Measurements from ENCODE around the gene CLCN7. TPM values are rescaled to one million over a fixed set of nuclear protein-coding genes. Genes with fewer than 3 reads are reported as not detected.
"Not testable (repeated sequence)": the region's sequence is repeated elsewhere in the genome, so short reads cannot be mapped to it uniquely, and the experiment has no call there.

Gene CLCN7
- total RNA-seq, 4 donors from 2014 or later = 21.5 to 145 (median 57.2) TPM

DNA sequence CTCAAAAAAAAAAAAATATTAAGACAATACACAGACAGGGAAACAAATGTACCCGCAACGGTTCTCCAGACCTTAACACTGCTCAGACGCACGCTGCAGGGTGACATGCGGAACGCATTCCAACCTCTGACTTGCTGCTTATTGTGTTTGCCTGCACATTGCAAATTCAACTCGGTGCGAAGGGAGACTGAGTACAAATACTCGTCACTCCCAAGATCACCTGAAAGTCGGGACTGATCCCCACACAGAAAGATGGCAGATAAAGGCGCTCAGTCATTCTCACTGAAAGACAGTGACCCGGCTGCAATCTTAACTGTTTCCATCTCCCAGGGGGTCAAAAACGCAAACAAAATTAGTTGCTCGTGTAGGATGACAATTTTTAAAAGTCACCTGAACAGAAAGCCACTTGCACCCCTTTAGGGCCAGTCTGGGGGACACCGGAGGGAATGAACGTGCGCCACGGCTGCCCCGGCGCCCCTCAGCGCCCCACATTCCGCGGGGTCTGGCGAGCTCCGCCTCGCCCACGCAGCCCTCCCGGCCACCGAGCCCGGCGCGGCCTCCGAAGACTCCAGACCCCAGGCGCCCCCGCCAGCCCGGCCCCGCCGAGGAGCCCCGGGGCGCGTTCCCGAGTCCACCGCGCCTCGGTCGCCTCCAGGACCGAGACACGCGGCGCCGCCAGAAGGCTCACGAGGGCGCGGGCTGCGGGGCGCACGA lies 589 bp downstream of the CLCN7 start:
- Histone ChIP-seq H3K4me3 (peak overlapping the region; percentile 59 to 84), H3K36me3 (no peaks in the 10 kb centered on the region), H3K27ac (peak overlapping the region; percentile 80 to 89), H3K4me1 (no peaks in the 10 kb centered on the region), H3K9me3 (no peaks in the 10 kb centered on the region), H3K27me3 (no peaks in the 10 kb centered on the region)
- TF ChIP-seq, protein P1, sequence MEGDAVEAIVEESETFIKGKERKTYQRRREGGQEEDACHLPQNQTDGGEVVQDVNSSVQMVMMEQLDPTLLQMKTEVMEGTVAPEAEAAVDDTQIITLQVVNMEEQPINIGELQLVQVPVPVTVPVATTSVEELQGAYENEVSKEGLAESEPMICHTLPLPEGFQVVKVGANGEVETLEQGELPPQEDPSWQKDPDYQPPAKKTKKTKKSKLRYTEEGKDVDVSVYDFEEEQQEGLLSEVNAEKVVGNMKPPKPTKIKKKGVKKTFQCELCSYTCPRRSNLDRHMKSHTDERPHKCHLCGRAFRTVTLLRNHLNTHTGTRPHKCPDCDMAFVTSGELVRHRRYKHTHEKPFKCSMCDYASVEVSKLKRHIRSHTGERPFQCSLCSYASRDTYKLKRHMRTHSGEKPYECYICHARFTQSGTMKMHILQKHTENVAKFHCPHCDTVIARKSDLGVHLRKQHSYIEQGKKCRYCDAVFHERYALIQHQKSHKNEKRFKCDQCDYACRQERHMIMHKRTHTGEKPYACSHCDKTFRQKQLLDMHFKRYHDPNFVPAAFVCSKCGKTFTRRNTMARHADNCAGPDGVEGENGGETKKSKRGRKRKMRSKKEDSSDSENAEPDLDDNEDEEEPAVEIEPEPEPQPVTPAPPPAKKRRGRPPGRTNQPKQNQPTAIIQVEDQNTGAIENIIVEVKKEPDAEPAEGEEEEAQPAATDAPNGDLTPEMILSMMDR (IDR thresholded peaks at IDR 0.05) = no peak
- TF ChIP-seq POLR2A (IDR thresholded peaks at IDR 0.05) = no peak
- no peak for DNase-seq
- intact Hi-C loops (cut with DNase I; ENCODE audit: low total_unique reads) = no loop called here

DNA sequence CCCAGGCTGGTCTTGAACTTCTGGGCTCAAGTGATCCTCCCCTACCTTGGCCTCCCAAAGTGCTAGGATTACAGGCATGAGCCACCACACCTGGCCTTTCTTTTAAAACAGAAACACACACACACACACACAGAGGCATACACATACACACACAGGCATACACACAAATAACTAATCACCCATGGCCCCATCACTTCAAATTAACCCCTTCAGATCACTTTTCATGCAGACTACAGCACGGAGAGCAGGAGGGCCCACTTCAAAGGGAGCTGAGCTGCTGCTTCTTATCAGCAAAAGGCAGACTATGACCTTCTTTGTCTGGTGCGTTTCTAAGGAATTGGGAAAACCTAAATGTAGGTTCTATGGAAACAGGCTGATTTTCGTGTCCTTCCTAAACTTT lies 1.9 kb downstream of the CLCN7 start:
- intact Hi-C loops (cut with DNase I; ENCODE audit: low total_unique reads) = no loop called here
- no peak overlapping the region for H3K27ac ChIP-seq
- no peaks in the 10 kb centered on the region for H3K36me3 ChIP-seq
- H3K4me1 ChIP-seq = no peaks in the 10 kb centered on the region
- TF ChIP-seq POLR2A (IDR thresholded peaks at IDR 0.05) = no peak
- TF ChIP-seq, protein P1 (IDR thresholded peaks at IDR 0.05) = no peak
- no peak overlapping the region for H3K4me3 ChIP-seq
- no peaks in the 10 kb centered on the region for H3K9me3 ChIP-seq
- DNase-seq = no peak
- H3K27me3 ChIP-seq = no peaks in the 10 kb centered on the region

DNA sequence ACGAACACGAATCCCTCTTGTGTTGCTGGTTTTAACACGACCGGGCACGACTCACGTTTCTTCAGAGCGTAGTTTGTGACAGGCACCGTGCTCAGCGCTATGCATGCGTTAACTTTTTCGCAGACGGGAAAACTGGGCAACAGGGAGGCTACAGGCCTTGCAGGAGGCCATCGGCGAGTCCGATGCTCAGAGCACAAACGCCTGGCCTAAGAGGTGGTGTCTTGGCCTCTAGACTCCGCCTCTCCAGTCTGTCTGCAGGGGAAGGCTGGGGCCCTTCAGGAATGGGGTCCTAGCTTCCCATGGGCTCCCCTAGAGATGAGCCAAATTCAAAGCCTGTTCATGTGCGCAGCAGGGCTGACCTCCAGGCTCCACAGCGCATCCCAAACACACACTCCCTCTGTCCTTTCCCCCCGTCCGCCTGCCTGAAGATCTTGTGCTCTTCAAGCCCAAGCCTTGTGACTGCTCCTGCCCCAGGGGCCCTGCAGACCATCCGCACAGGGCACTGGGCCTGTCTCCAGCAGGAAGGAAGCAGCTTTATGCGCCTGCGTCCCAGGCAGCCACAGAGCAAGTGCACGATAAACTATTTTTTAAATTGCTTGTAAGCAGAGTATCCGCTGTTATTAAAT lies 3.1 kb downstream of the CLCN7 start:
- Histone ChIP-seq H3K9me3 (no peaks in the 10 kb centered on the region), H3K36me3 (no peaks in the 10 kb centered on the region), H3K4me3 (no peak overlapping the region), H3K27ac (no peak overlapping the region), H3K27me3 (no peaks in the 10 kb centered on the region), H3K4me1 (no peaks in the 10 kb centered on the region)
- DNase-seq = no peak
- no peak for TF ChIP-seq POLR2A (IDR thresholded peaks at IDR 0.05)
- TF ChIP-seq, protein P1 (IDR thresholded peaks at IDR 0.05) = no peak
- intact Hi-C loops (cut with DNase I; ENCODE audit: low total_unique reads) = no loop called here

DNA sequence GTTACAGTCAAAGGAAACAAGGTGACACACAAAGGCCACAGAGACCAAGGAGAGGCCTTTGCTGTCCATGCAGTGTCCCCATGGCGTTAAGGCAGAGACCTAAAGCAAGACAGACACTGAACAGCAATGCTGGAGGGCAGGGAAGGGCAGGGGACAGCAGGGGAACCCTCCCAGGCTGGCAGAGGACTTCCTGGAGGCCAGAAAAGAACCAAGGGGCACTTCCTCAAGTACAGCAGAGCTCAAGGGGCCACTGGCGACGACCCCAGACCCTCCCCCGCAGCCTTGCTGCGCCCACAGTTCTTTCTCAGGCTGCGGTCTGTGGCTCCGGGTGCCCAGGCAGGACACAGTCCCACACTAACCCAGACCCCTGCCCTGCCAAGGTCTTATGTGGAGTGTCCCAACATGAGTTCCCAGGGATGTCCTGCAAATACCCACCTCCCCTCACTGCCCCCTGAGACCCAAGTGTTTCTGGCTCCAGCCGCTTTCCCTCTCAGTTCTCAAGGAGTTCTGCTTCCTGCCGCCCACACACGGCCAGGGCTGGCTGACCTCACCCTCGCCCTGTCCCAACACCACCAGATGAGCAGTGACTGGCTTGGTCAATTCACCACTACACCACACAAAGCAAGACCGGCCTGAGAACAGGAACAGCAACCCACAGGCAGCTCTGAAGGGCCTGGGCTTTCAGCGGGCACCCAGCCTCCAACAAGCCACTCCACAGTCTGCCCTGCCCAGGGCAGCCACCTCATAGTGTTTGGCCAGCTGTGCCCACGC lies 4.2 kb downstream of the CLCN7 start:
- Histone ChIP-seq H3K9me3 (no peaks in the 10 kb centered on the region), H3K36me3 (no peaks in the 10 kb centered on the region), H3K4me1 (no peaks in the 10 kb centered on the region), H3K27me3 (no peaks in the 10 kb centered on the region), H3K4me3 (no peak overlapping the region), H3K27ac (no peak overlapping the region)
- intact Hi-C loops (cut with DNase I; ENCODE audit: low total_unique reads) = no loop called here
- no peak for TF ChIP-seq POLR2A (IDR thresholded peaks at IDR 0.05)
- no peak for DNase-seq

DNA sequence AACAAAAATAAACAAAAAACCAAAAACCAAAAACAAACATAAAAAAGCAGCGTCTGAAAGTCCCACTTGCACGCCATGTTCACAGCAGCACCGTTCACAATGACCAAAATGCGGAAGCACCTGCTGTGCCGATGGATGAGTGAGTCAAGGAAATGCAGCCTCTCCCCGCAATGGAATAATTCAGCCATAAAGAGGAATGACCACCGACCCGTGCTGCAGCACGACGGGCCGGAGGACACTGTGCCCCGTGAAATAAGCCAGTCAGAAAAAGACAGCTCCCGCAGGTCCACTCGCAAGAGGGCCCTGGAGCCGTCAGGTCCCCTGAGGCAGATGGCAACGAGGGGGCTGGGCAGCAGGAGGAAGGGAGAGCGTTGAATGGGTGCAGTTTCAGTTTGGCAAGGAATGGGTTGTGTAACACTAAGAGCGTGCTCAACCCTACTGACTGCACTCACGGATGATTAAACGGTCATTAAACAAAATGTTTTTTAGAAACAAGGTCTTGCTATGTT lies 5.1 kb downstream of the CLCN7 start:
- Histone ChIP-seq H3K27me3 (no peaks in the 10 kb centered on the region), H3K4me3 (no peak overlapping the region), H3K36me3 (no peaks in the 10 kb centered on the region), H3K27ac (no peak overlapping the region), H3K4me1 (no peaks in the 10 kb centered on the region), H3K9me3 (no peaks in the 10 kb centered on the region)
- DNase-seq = no peak
- intact Hi-C loops (cut with DNase I; ENCODE audit: low total_unique reads) = no loop called here
- TF ChIP-seq, protein P1 (IDR thresholded peaks at IDR 0.05) = no peak
- TF ChIP-seq POLR2A (IDR thresholded peaks at IDR 0.05) = no peak

DNA sequence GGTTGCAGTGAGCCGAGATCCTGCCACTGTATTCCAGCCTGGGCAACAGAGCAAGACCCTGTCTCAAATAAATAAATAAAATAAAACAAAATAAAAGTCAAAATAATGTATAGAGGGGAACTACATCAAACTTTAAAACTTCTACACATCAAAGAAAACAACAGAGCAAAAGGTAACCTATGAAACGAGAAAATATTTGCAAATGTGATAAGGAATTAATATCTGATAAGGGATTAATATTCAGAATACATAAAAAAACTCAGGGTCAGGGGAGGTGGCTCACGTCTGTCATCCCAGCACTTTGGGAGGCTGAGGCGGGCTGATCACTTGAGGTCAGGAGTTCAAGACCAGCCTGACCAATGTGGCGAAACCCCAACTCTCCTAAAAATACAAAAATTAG lies 5.7 kb downstream of the CLCN7 start:
- intact Hi-C loops (cut with DNase I; ENCODE audit: low total_unique reads); H3K36me3 ChIP-seq; H3K4me1 ChIP-seq; H3K27ac ChIP-seq; DNase-seq; H3K4me3 ChIP-seq; H3K27me3 ChIP-seq; H3K9me3 ChIP-seq: not testable (repeated sequence)

Measured in uterus (tissue), 4 donors.